Hematopoietic multipotent progenitor cell treated with erythropoietin and hydrocortisone succinate and interleukin-3 and kit ligand, for 4 days (in vitro differentiated cells): ENCODE results near the gene SBF2.

ENCODE experiments used
- DNase-seq: peaks from one replicate; pipeline ENCODE4 v3.0.0-alpha.2; 2015

Gene SBF2

DNA sequence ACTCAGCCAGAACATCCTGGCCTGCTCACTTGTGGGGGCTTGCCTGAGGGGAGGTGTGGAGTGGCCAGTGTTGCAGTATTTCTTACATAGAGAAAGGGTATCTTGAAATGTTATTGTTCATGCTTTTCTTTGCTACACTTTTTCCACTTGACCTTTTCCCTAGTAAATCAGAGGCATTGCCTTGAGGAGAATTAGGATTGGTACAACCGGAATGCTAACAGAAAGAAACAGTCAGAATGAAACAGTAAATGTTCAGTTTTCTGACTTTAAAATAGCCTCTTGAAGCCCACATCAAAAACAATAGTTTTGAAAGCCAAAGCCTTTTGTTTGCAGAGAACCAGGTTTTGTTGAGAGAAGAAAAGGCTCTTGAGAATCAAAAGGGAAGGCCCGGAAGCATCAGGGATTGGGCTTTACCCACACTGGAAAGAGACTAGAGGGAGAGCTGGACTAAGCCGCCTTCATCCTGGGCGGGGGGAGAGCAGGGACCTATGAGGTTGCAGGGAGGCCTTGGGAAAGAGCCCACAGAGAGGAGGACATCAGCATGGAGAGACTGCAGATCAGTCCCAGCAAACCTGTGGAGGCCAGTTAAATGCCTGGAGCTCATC, 23.2 kb upstream of the SBF2 start:
- DNase-seq: no peak

GRCh38 chr11:10315083-10315482, 21.1 kb upstream of the SBF2 start:
- no peak for DNase-seq

- peak; percentile 72 for DNase-seq
These were observed 20.4 kb upstream of the SBF2 start for GRCh38 chr11:10314199-10315072.

DNA sequence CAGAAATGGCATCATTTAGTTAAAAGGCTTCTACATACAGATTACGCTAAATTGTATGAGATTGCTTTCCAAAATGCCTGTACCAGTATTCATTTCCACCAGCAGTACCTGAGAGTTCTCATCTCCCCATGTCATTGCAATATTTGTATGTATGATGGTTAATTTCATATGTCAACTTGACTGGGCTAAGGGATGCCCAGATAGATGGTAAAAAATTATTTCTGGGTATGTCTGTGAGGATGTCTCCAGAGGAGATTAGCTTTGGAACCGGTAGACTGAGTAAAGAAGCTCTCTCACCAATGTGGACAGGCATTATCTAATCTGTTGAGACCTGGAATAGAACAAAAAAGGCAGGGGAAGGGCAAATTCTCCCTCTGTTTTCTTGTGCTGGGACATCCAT, 17.8 kb upstream of the SBF2 start:
- DNase-seq: no peak

GRCh38 chr11:10310301-10310841, 16.4 kb upstream of the SBF2 start:
- DNase-seq: no peak

- DNase-seq: no peak
These were observed 15.4 kb upstream of the SBF2 start for GRCh38 chr11:10309163-10310093.

- no peak for DNase-seq
These were observed 14.4 kb upstream of the SBF2 start for GRCh38 chr11:10308201-10308954.

GRCh38 chr11:10307400-10308200, 13.6 kb upstream of the SBF2 start:
- DNase-seq: peak; percentile 89

GRCh38 chr11:10307022-10307399, 13.0 kb upstream of the SBF2 start:
- peak; percentile 56 for DNase-seq

GRCh38 chr11:10305964-10306918, 12.2 kb upstream of the SBF2 start:
- DNase-seq: peak; percentile 38

GRCh38 chr11:10305262-10305963, 11.4 kb upstream of the SBF2 start:
- peak; percentile 73 for DNase-seq

GRCh38 chr11:10304495-10305261, 10.7 kb upstream of the SBF2 start, which contains the start of gene ADM:
Gene ADM (plus strand): TSS chr11:10305073. CDS start chr11:10305701, 628 bp downstream.
- peak; percentile 72 for DNase-seq

GRCh38 chr11:10303558-10304363, 9.7 kb upstream of the SBF2 start:
- DNase-seq: peak; percentile 66

DNA sequence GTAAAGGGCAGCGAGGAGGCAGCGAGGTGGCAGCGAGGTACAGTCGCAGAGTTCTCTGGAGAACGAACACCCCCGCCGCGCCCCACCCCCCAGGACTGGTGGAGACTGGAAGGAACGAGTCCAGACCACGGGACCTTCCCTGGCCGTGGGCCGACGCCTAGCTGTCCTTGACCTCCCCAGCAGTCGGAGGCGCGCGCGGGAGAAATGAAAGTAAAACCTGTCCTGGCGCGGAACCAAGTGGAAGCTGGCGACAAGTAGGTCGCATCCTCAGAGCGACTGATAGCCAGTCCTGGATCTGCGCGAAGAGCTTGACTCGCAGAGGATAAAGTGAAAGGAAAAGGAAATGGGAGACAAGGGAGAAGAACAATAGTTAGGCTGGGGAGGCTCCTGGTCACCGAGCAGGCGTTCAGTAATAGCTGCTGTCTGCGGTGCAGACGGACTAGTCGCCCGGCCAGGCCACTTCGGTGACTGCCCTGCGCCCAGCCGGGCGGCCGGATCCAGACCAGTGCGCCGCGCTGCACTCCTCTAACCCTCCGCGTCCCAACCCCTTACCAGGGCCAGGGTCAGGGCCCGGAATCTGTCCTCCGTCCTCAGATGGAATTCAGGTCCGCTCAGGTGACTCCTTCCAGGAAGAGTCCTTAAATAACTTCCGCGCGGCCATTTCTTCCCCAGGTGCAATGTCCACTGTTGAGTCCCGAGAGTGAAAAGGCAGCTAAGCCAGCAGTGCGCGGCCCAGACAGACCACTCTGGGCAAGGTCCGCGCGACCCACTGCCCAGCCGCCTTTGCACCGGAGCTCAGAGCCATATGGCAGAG, 8.9 kb upstream of the SBF2 start:
- DNase-seq: peak; percentile 67

- peak; percentile 22 for DNase-seq
These were observed 8.3 kb upstream of the SBF2 start for GRCh38 chr11:10302359-10302743.

DNA sequence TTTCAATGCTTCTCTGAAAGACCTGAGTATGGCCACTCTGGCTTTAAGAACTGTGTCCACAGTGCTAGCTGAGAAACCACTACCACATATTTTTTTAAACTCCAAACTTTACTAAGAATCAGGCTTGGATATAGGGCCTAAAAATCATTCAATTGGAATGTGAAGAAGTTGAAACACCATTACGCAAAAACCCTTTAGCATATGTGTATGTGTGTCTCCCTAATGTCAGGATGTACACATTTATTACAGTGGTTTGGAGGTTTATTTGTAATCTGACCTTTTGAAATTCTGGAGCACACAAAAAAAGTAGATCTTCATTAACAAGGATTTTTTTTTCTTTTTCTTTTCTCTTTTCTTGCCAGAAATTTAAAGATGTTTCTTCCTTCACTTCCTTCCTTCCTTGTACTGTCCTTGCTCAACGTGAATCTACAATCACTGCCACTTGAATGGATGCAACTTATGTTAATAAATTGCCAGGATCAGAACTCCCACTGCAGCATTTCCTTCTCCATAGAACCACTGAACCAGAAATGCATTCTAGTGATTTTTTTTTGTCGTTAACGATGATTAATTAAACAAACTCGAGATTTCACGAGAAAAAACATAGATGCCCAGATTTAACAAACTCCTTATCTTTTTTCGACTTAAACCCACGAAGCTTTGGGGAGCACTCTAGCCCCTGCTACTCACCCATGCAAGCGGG, 7.8 kb upstream of the SBF2 start:
- DNase-seq: no peak
